HepG2 (cell line): ENCODE data around the gene CCDC197. TPM values are rescaled to one million over a fixed set of nuclear protein-coding genes. Genes with fewer than 3 reads are reported as not detected.

Experiments used
- ATAC-seq: fragments of 200-7000 bp; cut with Tn5 transposase; 3 replicates; pipeline ENCODE4 v1.9.1; 2020; ENCODE audit warnings: mild to moderate bottlenecking, moderate library complexity
- BruUV-seq: library from RNA; stranded (reverse); fragments of 400-500 nt; replicated peaks from 2 replicates; lab custom pipeline; 2021; lab: Mats Ljungman, UMichigan
- CTCF ChIA-PET: fragments of 300-600 bp; formaldehyde crosslinking; extraction: SDS; loops from one replicate; lab custom pipeline; 2021; ENCODE audit warnings: low total read pairs, inconsistent platforms, low intra/inter-chr PET ratio; lab: Yijun Ruan, JAX
- POLR2A ChIA-PET: fragments of 350-600 bp; sonication (Branson Sonifier 250); formaldehyde crosslinking; loops from one replicate; lab custom pipeline; 2020; ENCODE audit warnings: antibody characterized with exemption, inconsistent platforms; lab: Yijun Ruan, JAX
- DNase-seq: peaks from one replicate; pipeline ENCODE4 v3.0.0-alpha.2; 2015; ENCODE audit warnings: low spot score
- FAIRE-seq: peaks from 3 replicates; lab custom pipeline; 2011; peaks lifted over from hg19 to GRCh38; lab: Jason Lieb, UNC
- H2AFZ ChIP-seq: one replicate; pipeline ENCODE4 v1.6.1; 2011; ENCODE audit warnings: low read length, inconsistent platforms
- H3K27ac ChIP-seq: fragments of 300-600 bp; 3 replicates; pipeline ENCODE4 v1.8.0; 2011; ENCODE audit warnings: mixed run types, mild to moderate bottlenecking, mixed read lengths, low read length, inconsistent platforms; ENCODE audit not compliant: insufficient read depth; ENCODE audit errors: extremely low read length
- H3K27me3 ChIP-seq, 2 experiments: fragments of 200-600 bp in 1 of 2; 2 replicates in 1 of 2; 3 replicates in 1 of 2; pipeline versions ENCODE4 v1.6.0 to v1.8.0; 2011; ENCODE audit warnings: low read length in 2 of 2, mild to moderate bottlenecking in 2 of 2, moderate library complexity in 2 of 2, inconsistent platforms in 1 of 2; ENCODE audit not compliant: insufficient read depth in 2 of 2, control insufficient read depth in 1 of 2
- H3K36me3 ChIP-seq, 2 experiments: fragments of 200-600 bp in 1 of 2; replicated peaks in 1 of 2; 2 replicates in 1 of 2; 3 replicates in 1 of 2; pipeline versions ENCODE4 v1.5.1 to v1.8.0; 2011; ENCODE audit warnings: low read length in 2 of 2, inconsistent platforms in 1 of 2; ENCODE audit not compliant: insufficient read depth in 2 of 2, control insufficient read depth in 1 of 2
- H3K4me1 ChIP-seq: 2 replicates; pipeline ENCODE4 v1.5.1; 2012; ENCODE audit warnings: low read length, inconsistent platforms; ENCODE audit not compliant: insufficient read depth
- H3K4me2 ChIP-seq: 2 replicates; pipeline ENCODE4 v1.6.0; 2011; ENCODE audit warnings: low read depth, low read length, inconsistent platforms
- H3K4me3 ChIP-seq, 3 experiments: fragments of 200-600 bp in 1 of 3; sonication (generic), shearing (Covaris generic) in 1 of 3; replicated peaks in 1 of 3; 2 replicates each; pipeline ENCODE4 v1.5.1; 2011 to 2016; ENCODE audit warnings: low read length in 3 of 3, inconsistent platforms in 2 of 3, low read depth in 2 of 3, mild to moderate bottlenecking in 2 of 3, control low read depth in 1 of 3, mixed read lengths in 1 of 3; ENCODE audit not compliant: insufficient read depth in 1 of 3
- H3K79me2 ChIP-seq: one replicate; pipeline ENCODE4 v1.6.1; 2011; ENCODE audit warnings: low read length, inconsistent platforms; ENCODE audit not compliant: insufficient read depth
- H3K9ac ChIP-seq: 2 replicates; pipeline ENCODE4 v1.6.0; 2011; ENCODE audit warnings: mild to moderate bottlenecking, low read depth, low read length, inconsistent platforms; ENCODE audit not compliant: insufficient read depth
- H3K9me3 ChIP-seq: 2 replicates; pipeline ENCODE4 v1.5.1; 2012; ENCODE audit warnings: mild to moderate bottlenecking, low read length
- H4K20me1 ChIP-seq: 2 replicates; pipeline ENCODE4 v1.6.0; 2011; ENCODE audit warnings: inconsistent platforms, mild to moderate bottlenecking, low read length, moderate library complexity; ENCODE audit not compliant: insufficient read depth
- AHR ChIP-seq: IDR thresholded peaks from 2 replicates; pipeline ENCODE4 v1.6.1; 2018; ENCODE audit warnings: missing genetic modification reagents, missing compliant biosample characterization
- ATF7 ChIP-seq, 2 experiments: fragments of 450-650 bp in 1 of 2; sonication (generic) in 1 of 2; formaldehyde crosslinking in 1 of 2; IDR thresholded peaks; 2 replicates each; pipeline versions ENCODE4 v1.4.0 to v1.6.1; 2016 to 2020; ENCODE audit warnings: antibody characterized with exemption in 1 of 2, mild to moderate bottlenecking in 1 of 2, missing genetic modification reagents in 1 of 2
- CBX1 ChIP-seq: IDR thresholded peaks from one replicate; pipeline ENCODE4 v1.6.1; 2016; ENCODE audit warnings: antibody characterized with exemption, low read depth
- FOXA1 ChIP-seq, 2 experiments: fragments of 450-650 bp in 1 of 2; sonication (generic) in 1 of 2; formaldehyde crosslinking in 1 of 2; IDR thresholded peaks; 2 replicates each; pipeline versions ENCODE4 v1.4.0 to v1.6.1; 2016 to 2020; ENCODE audit warnings: missing genetic modification reagents in 1 of 2
- KDM5A ChIP-seq: fragments of 200-600 bp; sonication (generic); IDR thresholded peaks from 2 replicates; pipeline ENCODE4 v1.7.0; 2018; ENCODE audit warnings: antibody characterized with exemption, mild to moderate bottlenecking, low read length, borderline replicate concordance
- MYNN ChIP-seq: sonication (generic); formaldehyde crosslinking; IDR thresholded peaks from 2 replicates; pipeline ENCODE4 v1.4.0; 2020; ENCODE audit warnings: mild to moderate bottlenecking, low read depth, missing genetic modification reagents
- NCOA5 ChIP-seq: sonication (generic); formaldehyde crosslinking; IDR thresholded peaks from 2 replicates; pipeline ENCODE4 v1.4.0; 2020; ENCODE audit warnings: missing genetic modification reagents
- NPAS2 ChIP-seq: sonication (generic); formaldehyde crosslinking; IDR thresholded peaks from 2 replicates; pipeline ENCODE4 v1.8.0; 2022; ENCODE audit warnings: mild to moderate bottlenecking, missing genetic modification reagents, borderline replicate concordance
- NR1H2 ChIP-seq: sonication (generic); formaldehyde crosslinking; IDR thresholded peaks from 2 replicates; pipeline ENCODE4 v1.8.1; 2022; ENCODE audit warnings: low read depth, missing genetic modification reagents, borderline replicate concordance
- POLR2G ChIP-seq: fragments of 200-400 bp; formaldehyde crosslinking; IDR thresholded peaks from 2 replicates; pipeline ENCODE4 v1.6.1; 2018; ENCODE audit warnings: mild to moderate bottlenecking, low read depth, low read length, moderate library complexity
- SNRNP70 ChIP-seq: fragments of 200-400 bp; formaldehyde crosslinking; IDR thresholded peaks from 2 replicates; pipeline ENCODE4 v1.6.1; 2017; ENCODE audit warnings: mild to moderate bottlenecking, low read depth, low read length, moderate library complexity
- SOX5 ChIP-seq: IDR thresholded peaks from 2 replicates; pipeline ENCODE4 v1.6.1; 2016; ENCODE audit warnings: borderline replicate concordance
- SRSF4 ChIP-seq: fragments of 200-400 bp; formaldehyde crosslinking; IDR thresholded peaks from one replicate; pipeline ENCODE4 v1.6.1; 2018; ENCODE audit warnings: mild to moderate bottlenecking, low read depth, low read length, moderate library complexity; ENCODE audit not compliant: poor library complexity, severe bottlenecking
- SSRP1 ChIP-seq: IDR thresholded peaks from 2 replicates; pipeline ENCODE4 v1.6.1; 2016; ENCODE audit warnings: control low read depth
- ZC3H4 ChIP-seq: sonication (generic); formaldehyde crosslinking; IDR thresholded peaks from 2 replicates; pipeline ENCODE4 v1.4.0; 2020; ENCODE audit warnings: missing genetic modification reagents, borderline replicate concordance
- ZFP36 ChIP-seq: fragments of 150-350 bp; IDR thresholded peaks from 2 replicates; pipeline ENCODE4 v1.6.1; 2018; ENCODE audit warnings: borderline replicate concordance, low read length, low read depth; ENCODE audit not compliant: partially characterized antibody
- ZKSCAN1 ChIP-seq: fragments of 150-350 bp; IDR thresholded peaks from 2 replicates; pipeline ENCODE4 v1.6.1; 2014; ENCODE audit warnings: low read length
- ZNF276 ChIP-seq: sonication (generic); formaldehyde crosslinking; IDR thresholded peaks from 2 replicates; pipeline ENCODE4 v1.4.0; 2020; ENCODE audit warnings: mild to moderate bottlenecking, low read depth, missing genetic modification reagents
- ZNF496 ChIP-seq: sonication (generic); formaldehyde crosslinking; IDR thresholded peaks from 2 replicates; pipeline ENCODE4 v1.8.1; 2023; ENCODE audit warnings: mild to moderate bottlenecking, moderate library complexity, missing genetic modification reagents; ENCODE audit not compliant: insufficient replicate concordance
- ZNF883 ChIP-seq: sonication (generic); formaldehyde crosslinking; IDR thresholded peaks from 2 replicates; pipeline ENCODE4 v1.5.1; 2020; ENCODE audit warnings: mild to moderate bottlenecking, missing genetic modification reagents; ENCODE audit errors: not compliant biosample characterization
- WGBS: methylation state at CpG from one replicate; pipeline ENCODE4 v1.1.6; 2017; ENCODE audit warnings: low lambda C conversion rate; 5-methylcytosine and 5-hydroxymethylcytosine counted together
- in situ Hi-C: cut with HindIII; loops from 2 replicates; pipeline ENCODE4 v1.10.0; 2017; ENCODE audit warnings: low pct_unique_long_range_greater_than_20kb; ENCODE audit not compliant: extremely low pct_ligation_motif_present
- intact Hi-C: fragments of 100-400 bp; cut with micrococcal nuclease; formaldehyde crosslinking; loops from one replicate; pipeline ENCODE4 v1.10.0; 2022; ENCODE audit not compliant: unreplicated experiment
- polyA plus RNA-seq, 8 experiments: library from polyadenylated mRNA; depleted of rRNA in 3 of 8; stranded (reverse) in 7 of 8; unstranded in 1 of 8; fragments of >200 nt; fragmentation: Illumina TruSeq in 4 of 8; extraction: Trizol in 4 of 8; gene quantifications; 2 replicates each; pipeline versions ENCODE4 v1.2.1 to v1.2.3, GENCODE V29; 2011 to 2016; ENCODE audit warnings: low read depth in 4 of 8, missing spikeins in 1 of 8, mixed read lengths in 1 of 8; ENCODE audit not compliant: insufficient read depth in 1 of 8
- total RNA-seq, 5 experiments: library from RNA; depleted of rRNA; stranded (reverse); fragments of >200 nt; fragmentation: Illumina TruSeq; extraction: Trizol; gene quantifications; 2 replicates each; pipeline ENCODE4 v1.2.3, GENCODE V29; 2016; ENCODE audit warnings: low read depth in 1 of 5
- TF ChIP-seq, protein P1 (sequence below): IDR thresholded peaks from 2 replicates; pipeline ENCODE4 v1.6.1; 2018; ENCODE audit warnings: missing genetic modification reagents

CCDC197 gene
- total and polyA plus RNA-seq, 2 of the 13 experiments (the other 11 are each of a cell fraction or from before 2014, with no cell fraction given): 0.11 to 0.13 TPM

- BruUV-seq: no TSS peak
- ATAC-seq (peak; percentile 28), FAIRE-seq (peak; percentile 78), DNase-seq (peak; percentile 51)
- H3K36me3 ChIP-seq: no peaks in the 10 kb centered on the region
- no peaks in the 10 kb centered on the region for H3K9me3 ChIP-seq
- peaks cover 2% of the 10 kb centered on the region for H3K79me2 ChIP-seq
- no peaks in the 10 kb centered on the region for H4K20me1 ChIP-seq
- peaks cover 2 to 6% of the 10 kb centered on the region in 2 experiments; a peak in 4 of 5 replicates for H3K27me3 ChIP-seq
- peak overlapping the region; percentile 97 for H3K4me2 ChIP-seq
- ChIA-PET CTCF (no interaction called here), POLR2A (interaction anchor here (1.3 to 2.7 kb wide), 6 partner anchors 11 to 270 kb away, joined by 3 to 12 read pairs (median 6); partner anchors contain the start of gene SERPINA10)
- intact Hi-C loops (no loop called here), in situ Hi-C loops (no loop called here)
- H2AFZ ChIP-seq: peak overlapping the region; percentile 57
- peak overlapping the region; percentile 48 to 66 (median 52) for H3K4me3 ChIP-seq
- 0% methylated on average over 8 of the region's 10 CpGs for WGBS
- peak overlapping the region; percentile 47 for H3K9ac ChIP-seq
- H3K4me1 ChIP-seq: peaks cover 67% of the 10 kb centered on the region
- H3K27ac ChIP-seq: peak overlapping the region; percentile 46
- TF ChIP-seq, protein P1, sequence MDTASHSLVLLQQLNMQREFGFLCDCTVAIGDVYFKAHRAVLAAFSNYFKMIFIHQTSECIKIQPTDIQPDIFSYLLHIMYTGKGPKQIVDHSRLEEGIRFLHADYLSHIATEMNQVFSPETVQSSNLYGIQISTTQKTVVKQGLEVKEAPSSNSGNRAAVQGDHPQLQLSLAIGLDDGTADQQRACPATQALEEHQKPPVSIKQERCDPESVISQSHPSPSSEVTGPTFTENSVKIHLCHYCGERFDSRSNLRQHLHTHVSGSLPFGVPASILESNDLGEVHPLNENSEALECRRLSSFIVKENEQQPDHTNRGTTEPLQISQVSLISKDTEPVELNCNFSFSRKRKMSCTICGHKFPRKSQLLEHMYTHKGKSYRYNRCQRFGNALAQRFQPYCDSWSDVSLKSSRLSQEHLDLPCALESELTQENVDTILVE: 0 out of 2 replicates have a peak, but pooled peaks have one; percentile 24
- TF ChIP-seq ZFP36 (no peak), CBX1 (no peak), ZNF276 (CRISPR knock-in tag) (0 out of 2 replicates have a peak, but pooled peaks have one; percentile 31), SRSF4 (no peak), ZKSCAN1 (no peak), MYNN (CRISPR knock-in tag) (no peak), NPAS2 (CRISPR knock-in tag) (no peak), SOX5 (CRISPR knock-in tag) (peak; percentile 47; the same call in 1 of the 2 replicates), KDM5A (no peak), ZNF496 (CRISPR knock-in tag) (no peak), ZNF883 (CRISPR knock-in tag) (no peak), SSRP1 (CRISPR knock-in tag) (no peak), NR1H2 (CRISPR knock-in tag) (no peak), NCOA5 (CRISPR knock-in tag) (no peak), AHR (CRISPR knock-in tag) (no peak), ZC3H4 (CRISPR knock-in tag) (no peak), POLR2G (0 out of 2 replicates have a peak, but pooled peaks have one; percentile 52), ATF7 (IDR thresholded peaks at IDR 0.05) (no peak), ATF7 (CRISPR knock-in tag; IDR thresholded peaks at IDR 0.05) (peak; percentile 38; the same call in 1 of the 2 replicates), SNRNP70 (no peak), FOXA1 (IDR thresholded peaks at IDR 0.05) (no peak), FOXA1 (CRISPR knock-in tag; IDR thresholded peaks at IDR 0.05) (no peak)
These were observed 25.7 kb downstream of the CCDC197 start for GRCh38 chr14:94022532-94023411.
